ENCODE measurements around the gene IL12RB1.

- TF ChIP-seq LRRFIP1 (CRISPR knock-in tag; conservative IDR thresholded peaks at IDR 0.05) (no peak), POLR2AphosphoS5 (IDR thresholded peaks at IDR 0.05; ENCODE audit: low read depth, low read length) (no peak), KDM5B (CRISPR knock-in tag; IDR thresholded peaks at IDR 0.05; ENCODE audit: borderline replicate concordance) (no peak), HES4 (CRISPR knock-in tag; IDR thresholded peaks at IDR 0.05; ENCODE audit: borderline replicate concordance) (no peak), CTCF (CRISPR knock-in tag; IDR thresholded peaks at IDR 0.05) (no peak), MAFK (conservative IDR thresholded peaks at IDR 0.05 in 1 of 2, IDR thresholded peaks at IDR 0.05 in 1 of 2; ENCODE audit: low read length in 2 of 2) (no peak), ZNF597 (CRISPR knock-in tag; IDR thresholded peaks at IDR 0.05) (no peak), POLR2A (IDR thresholded peaks at IDR 0.05; ENCODE audit: insufficient read depth in 1 of 2, low read depth in 2 of 2, low read length in 2 of 2) (no peak), PCBP1 (IDR thresholded peaks at IDR 0.05; ENCODE audit: borderline replicate concordance, low read depth, low read length) (no peak), CBX1 (IDR thresholded peaks at IDR 0.05; ENCODE audit: low read depth) (no peak), JUN (CRISPR knock-in tag; IDR thresholded peaks at IDR 0.05) (no peak), TFAP4 (IDR thresholded peaks at IDR 0.05; ENCODE audit: borderline replicate concordance, low read depth) (no peak), BHLHE40 (IDR thresholded peaks at IDR 0.05; ENCODE audit: low read length) (no peak)
These were observed 16.3 kb upstream of the IL12RB1 start for GRCh38 chr19:18102916-18103542.
